A673 (cell line): ENCODE results near the gene NLGN1. TPM values are rescaled to one million over a fixed set of nuclear protein-coding genes. Genes with fewer than 3 reads are reported as not detected.
A peak's percentile ranks its signal among the peaks of the same experiment; 100 is the strongest.

ENCODE experiments used
- BruUV-seq: library from RNA; stranded (reverse); fragments of 400-500 nt; replicated peaks from 2 replicates; lab custom pipeline; 2021; lab: Mats Ljungman, UMichigan
- CTCF ChIA-PET: fragments of 300-600 bp; sonication (Branson Sonifier 250); formaldehyde crosslinking; loops from one replicate; lab custom pipeline; 2022; ENCODE audit warnings: antibody characterized with exemption; lab: Charles Lee
- POLR2A ChIA-PET: fragments of 300-600 bp; sonication (Branson Sonifier 250); formaldehyde crosslinking; loops from one replicate; lab custom pipeline; 2022; ENCODE audit warnings: antibody characterized with exemption; ENCODE audit not compliant: low non-redundant PET; lab: Charles Lee
- DNase-seq: peaks from one replicate; pipeline ENCODE4 v3.0.0-alpha.2; 2015; ENCODE audit warnings: low spot score
- H3K27ac ChIP-seq: fragments of 200-600 bp; sonication (generic); 2 replicates; pipeline ENCODE4 v1.5.1; 2016; ENCODE audit warnings: mixed run types, low read depth, mild to moderate bottlenecking, mixed read lengths, antibody characterized with exemption, low read length; ENCODE audit not compliant: poor library complexity, severe bottlenecking
- H3K27me3 ChIP-seq: fragments of 200-600 bp; sonication (generic); replicated peaks from 2 replicates; pipeline ENCODE4 v1.6.1; 2017; ENCODE audit warnings: mixed run types, low read depth, mild to moderate bottlenecking, mixed read lengths, antibody characterized with exemption, low read length; ENCODE audit not compliant: insufficient read depth, poor library complexity
- H3K36me3 ChIP-seq: fragments of 200-600 bp; sonication (generic); 2 replicates; pipeline ENCODE4 v1.6.1; 2016; ENCODE audit warnings: mixed run types, mild to moderate bottlenecking, mixed read lengths, antibody characterized with exemption, low read length; ENCODE audit not compliant: insufficient read depth, poor library complexity, severe bottlenecking
- H3K4me1 ChIP-seq: fragments of 200-600 bp; sonication (generic); 2 replicates; pipeline ENCODE4 v1.6.1; 2017; ENCODE audit warnings: mixed run types, mild to moderate bottlenecking, mixed read lengths, antibody characterized with exemption, low read length; ENCODE audit not compliant: insufficient read depth, poor library complexity, severe bottlenecking
- H3K4me3 ChIP-seq: fragments of 200-600 bp; sonication (generic); 2 replicates; pipeline ENCODE4 v1.5.1; 2016; ENCODE audit warnings: low read depth, mixed run types, mild to moderate bottlenecking, mixed read lengths, low read length; ENCODE audit not compliant: poor library complexity, severe bottlenecking
- H3K9me3 ChIP-seq: fragments of 200-600 bp; sonication (generic); 2 replicates; pipeline ENCODE4 v1.6.1; 2016; ENCODE audit warnings: mixed run types, low read depth, mild to moderate bottlenecking, mixed read lengths, antibody characterized with exemption, low read length; ENCODE audit not compliant: poor library complexity, severe bottlenecking
- EZH2 ChIP-seq: fragments of 200-600 bp; sonication (generic); IDR thresholded peaks from 2 replicates; pipeline ENCODE4 v1.6.1; 2017; ENCODE audit warnings: borderline replicate concordance, low read depth, mild to moderate bottlenecking, mixed read lengths, antibody characterized with exemption, low read length; ENCODE audit not compliant: poor library complexity, severe bottlenecking
- intact Hi-C: fragments of 100-400 bp; cut with micrococcal nuclease; formaldehyde crosslinking; loops from one replicate; pipeline ENCODE4 v1.10.0; 2022; ENCODE audit not compliant: unreplicated experiment
- total RNA-seq: library from RNA; stranded (reverse); gene quantifications from 2 replicates; pipeline ENCODE4 v1.2.3, GENCODE V29; 2021
- TF ChIP-seq, protein P1 (sequence below): fragments of 300-800, 200-600 bp; sonication (generic); conservative IDR thresholded peaks from 2 replicates; pipeline ENCODE4 v1.5.1; 2017; ENCODE audit warnings: low read depth, mild to moderate bottlenecking, antibody characterized with exemption, low read length, moderate library complexity, mixed read lengths

Gene NLGN1
- total RNA-seq, 1 experiment from 2014 or later: 0.39 TPM

GRCh38 chr3:173463250-173463649, 65.7 kb downstream of the NLGN1 start:
- Histone ChIP-seq H3K27me3 (no peaks in the 10 kb centered on the region), H3K4me3 (no peak overlapping the region), H3K36me3 (no peaks in the 10 kb centered on the region), H3K9me3 (no peaks in the 10 kb centered on the region), H3K27ac (no peak overlapping the region), H3K4me1 (no peaks in the 10 kb centered on the region)
- intact Hi-C loops: no loop called here
- no peak for DNase-seq
- POLR2A ChIA-PET: no interaction called here
- BruUV-seq: no TSS peak
- TF ChIP-seq EZH2: no peak
- TF ChIP-seq, protein P1, sequence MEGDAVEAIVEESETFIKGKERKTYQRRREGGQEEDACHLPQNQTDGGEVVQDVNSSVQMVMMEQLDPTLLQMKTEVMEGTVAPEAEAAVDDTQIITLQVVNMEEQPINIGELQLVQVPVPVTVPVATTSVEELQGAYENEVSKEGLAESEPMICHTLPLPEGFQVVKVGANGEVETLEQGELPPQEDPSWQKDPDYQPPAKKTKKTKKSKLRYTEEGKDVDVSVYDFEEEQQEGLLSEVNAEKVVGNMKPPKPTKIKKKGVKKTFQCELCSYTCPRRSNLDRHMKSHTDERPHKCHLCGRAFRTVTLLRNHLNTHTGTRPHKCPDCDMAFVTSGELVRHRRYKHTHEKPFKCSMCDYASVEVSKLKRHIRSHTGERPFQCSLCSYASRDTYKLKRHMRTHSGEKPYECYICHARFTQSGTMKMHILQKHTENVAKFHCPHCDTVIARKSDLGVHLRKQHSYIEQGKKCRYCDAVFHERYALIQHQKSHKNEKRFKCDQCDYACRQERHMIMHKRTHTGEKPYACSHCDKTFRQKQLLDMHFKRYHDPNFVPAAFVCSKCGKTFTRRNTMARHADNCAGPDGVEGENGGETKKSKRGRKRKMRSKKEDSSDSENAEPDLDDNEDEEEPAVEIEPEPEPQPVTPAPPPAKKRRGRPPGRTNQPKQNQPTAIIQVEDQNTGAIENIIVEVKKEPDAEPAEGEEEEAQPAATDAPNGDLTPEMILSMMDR: no peak
- CTCF ChIA-PET: no interaction called here

DNA sequence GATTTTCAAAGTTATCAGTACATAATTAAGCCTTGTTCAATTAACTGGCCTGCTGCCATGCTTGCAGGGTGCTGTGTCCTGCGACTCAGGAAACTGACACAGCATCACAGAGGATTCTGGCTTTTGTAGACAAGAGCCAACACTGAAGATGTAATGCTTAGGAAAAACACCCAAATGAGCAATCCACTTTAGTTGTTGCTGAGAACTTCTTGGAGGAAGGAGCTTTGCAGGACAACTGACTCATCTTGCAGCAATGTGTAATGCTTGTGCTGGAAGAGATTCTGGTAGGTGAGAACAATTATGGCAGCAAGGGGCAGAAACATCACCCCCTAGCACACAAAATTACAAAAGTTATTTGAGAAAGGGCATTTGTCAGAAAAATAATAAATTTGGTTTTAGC, 67.6 kb downstream of the NLGN1 start:
- Histone ChIP-seq H3K4me3 (no peak overlapping the region), H3K4me1 (no peaks in the 10 kb centered on the region), H3K36me3 (no peaks in the 10 kb centered on the region), H3K27me3 (no peaks in the 10 kb centered on the region), H3K27ac (no peak overlapping the region), H3K9me3 (no peaks in the 10 kb centered on the region)
- TF ChIP-seq EZH2: no peak
- TF ChIP-seq, protein P1: no peak
- BruUV-seq: no TSS peak
- ChIA-PET POLR2A (no interaction called here), CTCF (no interaction called here)
- peak; percentile 39 for DNase-seq
- intact Hi-C loops: no loop called here

- no peak for DNase-seq
- intact Hi-C loops: no loop called here
- no peaks in the 10 kb centered on the region for H3K9me3 ChIP-seq
- no peaks in the 10 kb centered on the region for H3K27me3 ChIP-seq
- no TSS peak for BruUV-seq
- H3K4me3 ChIP-seq: no peak overlapping the region
- TF ChIP-seq EZH2: no peak
- TF ChIP-seq, protein P1: no peak
- H3K36me3 ChIP-seq: no peaks in the 10 kb centered on the region
- POLR2A ChIA-PET: no interaction called here
- no peak overlapping the region for H3K27ac ChIP-seq
- H3K4me1 ChIP-seq: no peaks in the 10 kb centered on the region
- CTCF ChIA-PET: no interaction called here
Observed at GRCh38 chr3:173465898-173466678, 68.5 kb downstream of the NLGN1 start.
